Measurements from ENCODE around the gene IL1RL2. TPM values are rescaled to one million over a fixed set of nuclear protein-coding genes. Genes with fewer than 3 reads are reported as not detected.

Gene IL1RL2
- total RNA-seq, 1 experiment from 2014 or later, result not detected

- TF ChIP-seq NR2C2 (CRISPR knock-in tag; IDR thresholded peaks at IDR 0.05) (no peak), OVOL2 (CRISPR knock-in tag; IDR thresholded peaks at IDR 0.05; ENCODE audit: borderline replicate concordance) (no peak), E2F4 (CRISPR knock-in tag; IDR thresholded peaks at IDR 0.05; ENCODE audit: borderline replicate concordance, low read depth) (no peak)
These were observed 51.4 kb downstream of the IL1RL2 start (continued) for GRCh38 chr2:102238039-102238756.

GRCh38 chr2:102238778-102239177 is 52.0 kb downstream of the IL1RL2 start:
- POLR2A ChIA-PET, result no interaction called here
- TF ChIP-seq JAZF1 (CRISPR knock-in tag; IDR thresholded peaks at IDR 0.05) (no peak), MYBL2 (CRISPR knock-in tag; IDR thresholded peaks at IDR 0.05) (no peak), MLX (CRISPR knock-in tag; IDR thresholded peaks at IDR 0.05) (no peak), ZNF425 (CRISPR knock-in tag; conservative IDR thresholded peaks at IDR 0.05) (no peak)

GRCh38 chr2:102239344-102239743 is 52.5 kb downstream of the IL1RL2 start:
- Mint-ChIP-seq H3K36me3 (no peaks in the 10 kb centered on the region), H3K9me3 (peaks cover 5% of the 10 kb centered on the region), H3K4me3 (no peak overlapping the region), H3K27me3 (ENCODE audit: low read depth) (no peaks in the 10 kb centered on the region), H3K27ac (no peak overlapping the region), H3K4me1 (peaks cover 20% of the 10 kb centered on the region)
- DNase-seq (ENCODE audit: low spot score) (no peak), ATAC-seq (no peak)
- ChIA-PET POLR2A (no interaction called here), CTCF (interaction anchor here (1.0 to 2.6 kb wide), 8 partner anchors 8 to 234 kb away, joined by 3 to 59 read pairs (median 15); partner anchors contain the start of gene SLC9A4)
- TF ChIP-seq TEAD1 (CRISPR knock-in tag; IDR thresholded peaks at IDR 0.05) (no peak), CDX4 (CRISPR knock-in tag; IDR thresholded peaks at IDR 0.05; ENCODE audit: borderline replicate concordance) (no peak), GTF2I (CRISPR knock-in tag; conservative IDR thresholded peaks at IDR 0.05) (no peak), ATF3 (CRISPR knock-in tag; conservative IDR thresholded peaks at IDR 0.05) (no peak), ATF6 (CRISPR knock-in tag; IDR thresholded peaks at IDR 0.05) (no peak), SMAD4 (CRISPR knock-in tag; IDR thresholded peaks at IDR 0.05) (no peak), RORB (CRISPR knock-in tag; IDR thresholded peaks at IDR 0.05) (no peak), NFATC4 (CRISPR knock-in tag; IDR thresholded peaks at IDR 0.05) (no peak), OVOL2 (CRISPR knock-in tag; IDR thresholded peaks at IDR 0.05; ENCODE audit: borderline replicate concordance) (no peak), STAT6 (CRISPR knock-in tag; conservative IDR thresholded peaks at IDR 0.05; ENCODE audit: low read depth) (no peak), MYBL2 (CRISPR knock-in tag; IDR thresholded peaks at IDR 0.05) (no peak), ZNF138 (CRISPR knock-in tag; conservative IDR thresholded peaks at IDR 0.05) (no peak), ATF2 (CRISPR knock-in tag; IDR thresholded peaks at IDR 0.05; ENCODE audit: borderline replicate concordance, low read depth) (no peak), E2F5 (CRISPR knock-in tag; IDR thresholded peaks at IDR 0.05) (no peak)

More at GRCh38 chr2:102238778-102239177, 52.0 kb downstream of the IL1RL2 start:
- CTCF ChIA-PET, result interaction anchor here (1.8 to 2.6 kb wide), 2 partner anchors 12 to 218 kb away, joined by 6 to 59 read pairs; no protein-coding TSS in a partner anchor
- Mint-ChIP-seq H3K27ac (no peak overlapping the region), H3K9me3 (peaks cover 5% of the 10 kb centered on the region), H3K36me3 (no peaks in the 10 kb centered on the region), H3K4me1 (peaks cover 20% of the 10 kb centered on the region), H3K4me3 (no peak overlapping the region), H3K27me3 (ENCODE audit: low read depth) (no peaks in the 10 kb centered on the region)
- ATAC-seq (no peak), DNase-seq (ENCODE audit: low spot score) (no peak)
